Measurements from ENCODE around the gene GALNT9. TPM values are rescaled to one million over a fixed set of nuclear protein-coding genes. Genes with fewer than 3 reads are reported as not detected.

GALNT9 gene
- total RNA-seq, 4 donors from 2014 or later: 10.9 to 52.7 (median 36.7) TPM; not detected in 1

DNA sequence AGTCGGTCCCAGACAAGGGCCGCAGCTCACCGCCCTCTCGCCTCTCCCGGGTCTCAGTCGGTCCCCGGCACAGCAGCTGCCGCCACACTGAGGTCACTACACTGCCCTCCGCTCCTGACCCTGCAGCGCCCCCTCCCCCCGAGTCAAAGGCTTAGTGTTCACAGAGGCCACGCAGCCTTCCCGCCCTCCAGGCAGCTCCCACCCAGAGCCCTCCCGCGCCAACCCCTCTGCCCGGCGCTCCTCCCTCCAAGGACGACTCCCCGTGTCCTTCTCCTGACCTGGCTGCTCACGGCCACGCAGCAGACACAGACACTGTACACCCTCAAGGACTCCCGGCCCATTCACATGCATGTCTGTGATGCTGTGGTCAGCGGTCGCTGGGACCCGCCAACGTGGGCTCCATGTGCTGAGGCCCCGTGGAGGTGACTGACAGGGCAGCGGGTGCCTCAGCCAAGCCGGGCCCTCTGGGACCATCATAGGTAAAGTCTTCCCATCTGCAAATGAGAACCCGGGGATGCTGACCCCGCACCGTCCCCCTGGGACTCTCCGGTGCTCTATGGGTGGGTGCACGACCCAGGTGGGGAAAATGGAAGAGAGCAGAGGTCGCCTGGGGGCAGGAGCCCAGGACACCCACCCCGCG, 16.3 kb upstream of the GALNT9 start:
- TF ChIP-seq CTCF (IDR thresholded peaks at IDR 0.05): no peak
- no peak for DNase-seq (ENCODE audit: low spot score)
- ATAC-seq (ENCODE audit: low FRiP score): no peak

DNA sequence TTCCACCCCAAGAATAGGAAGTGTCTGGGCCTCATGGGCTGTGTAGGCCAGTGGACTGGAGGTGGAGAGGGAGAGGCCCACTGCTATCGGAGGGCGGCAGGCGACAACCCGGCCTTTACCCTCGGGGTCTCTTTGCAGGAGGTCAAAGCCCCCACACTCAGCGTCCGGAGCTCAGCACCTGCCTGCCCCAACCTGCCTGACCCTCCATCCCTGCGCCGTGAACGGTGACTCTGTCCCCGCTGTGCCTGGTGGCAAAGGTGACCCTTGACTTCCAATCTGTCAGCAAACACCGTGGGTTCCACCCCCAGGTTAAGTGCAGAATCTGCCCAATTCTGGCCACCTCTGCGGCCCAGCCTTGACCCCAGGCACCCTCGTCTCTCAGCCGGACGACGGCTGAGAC, 15.7 kb upstream of the GALNT9 start:
- TF ChIP-seq CTCF (IDR thresholded peaks at IDR 0.05): no peak
- no peak for ATAC-seq (ENCODE audit: low FRiP score)
- DNase-seq (ENCODE audit: low spot score): no peak

DNA sequence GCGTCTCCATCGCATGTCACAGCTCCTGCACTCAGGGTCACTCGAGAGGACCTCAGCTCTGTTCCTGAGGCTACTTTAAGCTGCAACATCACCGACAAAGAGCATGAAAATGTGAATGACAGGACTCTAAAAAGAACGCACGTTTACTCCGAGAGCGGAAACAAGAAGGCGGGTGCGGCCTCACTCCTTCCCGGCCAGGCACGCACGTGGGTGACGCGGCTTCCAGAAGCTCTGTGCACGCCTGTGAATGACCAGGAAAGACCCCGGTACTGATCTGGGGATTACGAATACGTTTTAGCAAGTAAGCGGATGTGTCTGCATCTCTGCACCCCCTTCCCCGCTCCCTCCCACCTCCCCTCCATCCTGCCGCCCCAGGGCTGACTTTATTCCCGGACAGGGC, 15.2 kb upstream of the GALNT9 start:
- TF ChIP-seq CTCF (IDR thresholded peaks at IDR 0.05): no peak
- ATAC-seq (ENCODE audit: low FRiP score): no peak
- DNase-seq (ENCODE audit: low spot score): no peak

GRCh38 chr12:132344181-132344580, 14.8 kb upstream of the GALNT9 start:
- ATAC-seq (ENCODE audit: low FRiP score) (no peak), DNase-seq (ENCODE audit: low spot score) (no peak)
- TF ChIP-seq CTCF (IDR thresholded peaks at IDR 0.05): no peak

DNA sequence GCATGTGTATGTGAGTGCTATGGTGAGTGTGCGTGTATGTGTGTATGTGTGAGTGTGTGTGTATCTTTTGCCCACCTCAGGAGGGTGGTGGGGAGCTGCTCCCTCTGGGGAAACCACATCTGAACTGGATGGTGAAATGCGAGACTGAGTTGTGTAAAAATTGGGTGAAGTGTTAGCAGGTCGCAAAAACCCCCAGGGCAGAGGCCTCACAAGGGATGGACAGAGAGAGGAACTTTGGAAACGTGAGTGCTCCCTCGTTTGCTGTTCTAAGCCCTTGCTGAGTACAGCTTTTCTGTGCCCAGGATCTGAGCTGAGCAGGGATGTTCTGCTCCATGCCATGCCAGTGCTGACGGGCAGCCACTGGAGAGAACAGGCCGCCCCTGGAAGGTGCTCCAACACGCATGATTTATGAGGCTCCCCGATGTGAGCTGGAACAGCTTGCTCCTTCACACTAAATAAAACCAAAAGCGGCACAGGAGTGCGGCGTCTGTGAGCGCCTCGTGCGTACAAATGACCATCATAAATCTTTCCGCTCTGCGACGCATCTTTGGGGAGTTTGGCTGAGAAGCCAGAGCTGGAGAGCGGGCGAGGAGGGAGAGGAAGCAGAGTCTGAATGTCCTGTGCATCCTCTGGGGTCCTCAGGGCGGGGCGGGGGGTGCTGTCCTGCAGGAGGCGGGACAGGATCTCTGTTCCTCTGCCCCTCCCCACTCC, 14.1 kb upstream of the GALNT9 start:
- TF ChIP-seq CTCF (IDR thresholded peaks at IDR 0.05): no peak

GRCh38 chr12:132342251-132343227, 13.2 kb upstream of the GALNT9 start:
- ATAC-seq (ENCODE audit: low FRiP score): no peak
- TF ChIP-seq CTCF (IDR thresholded peaks at IDR 0.05): no peak
- no peak for DNase-seq (ENCODE audit: low spot score)

More for the DNA sequence above, 14.1 kb upstream of the GALNT9 start:
- no peak for ATAC-seq (ENCODE audit: low FRiP score)
- no peak for DNase-seq (ENCODE audit: low spot score)

Measured in omental fat pad (tissue), 4 donors.